ENCODE measurements around the gene ARCN1. TPM values are rescaled to one million over a fixed set of nuclear protein-coding genes. Genes with fewer than 3 reads are reported as not detected.

ARCN1 gene
- total and polyA plus RNA-seq, 8 donors, result 22.0 to 115 (median 60.1) TPM

DNA sequence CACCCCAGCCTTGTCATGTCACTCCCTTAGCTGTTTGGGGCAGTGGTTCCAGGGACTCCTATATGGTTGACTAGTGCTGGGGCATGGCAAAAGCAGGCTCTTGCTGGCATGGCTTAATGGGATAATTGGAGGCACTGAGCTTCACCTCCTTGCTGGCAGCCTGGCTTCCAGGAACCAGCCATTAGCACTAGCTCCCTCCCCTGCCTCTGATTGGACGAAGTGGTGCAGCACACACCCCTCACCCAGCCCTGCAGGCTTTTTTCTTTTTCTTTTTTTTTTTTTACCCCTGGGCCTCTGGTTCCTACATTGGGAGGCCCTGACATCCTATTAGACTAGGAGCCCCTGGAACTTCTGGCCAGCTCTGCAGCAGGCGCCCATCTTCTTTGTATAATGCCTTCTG is 53.8 kb downstream of the ARCN1 start:
- peak in 1 of 2 donors; percentile 47 for DNase-seq
- intact Hi-C loops (cut with DNase I; ENCODE audit: low total_unique reads), result no loop called here
- TF ChIP-seq POLR2AphosphoS5 (IDR thresholded peaks at IDR 0.05) (no peak), EP300 (IDR thresholded peaks at IDR 0.05) (no peak), POLR2A (IDR thresholded peaks at IDR 0.05) (no peak)
- TF ChIP-seq, protein P1, sequence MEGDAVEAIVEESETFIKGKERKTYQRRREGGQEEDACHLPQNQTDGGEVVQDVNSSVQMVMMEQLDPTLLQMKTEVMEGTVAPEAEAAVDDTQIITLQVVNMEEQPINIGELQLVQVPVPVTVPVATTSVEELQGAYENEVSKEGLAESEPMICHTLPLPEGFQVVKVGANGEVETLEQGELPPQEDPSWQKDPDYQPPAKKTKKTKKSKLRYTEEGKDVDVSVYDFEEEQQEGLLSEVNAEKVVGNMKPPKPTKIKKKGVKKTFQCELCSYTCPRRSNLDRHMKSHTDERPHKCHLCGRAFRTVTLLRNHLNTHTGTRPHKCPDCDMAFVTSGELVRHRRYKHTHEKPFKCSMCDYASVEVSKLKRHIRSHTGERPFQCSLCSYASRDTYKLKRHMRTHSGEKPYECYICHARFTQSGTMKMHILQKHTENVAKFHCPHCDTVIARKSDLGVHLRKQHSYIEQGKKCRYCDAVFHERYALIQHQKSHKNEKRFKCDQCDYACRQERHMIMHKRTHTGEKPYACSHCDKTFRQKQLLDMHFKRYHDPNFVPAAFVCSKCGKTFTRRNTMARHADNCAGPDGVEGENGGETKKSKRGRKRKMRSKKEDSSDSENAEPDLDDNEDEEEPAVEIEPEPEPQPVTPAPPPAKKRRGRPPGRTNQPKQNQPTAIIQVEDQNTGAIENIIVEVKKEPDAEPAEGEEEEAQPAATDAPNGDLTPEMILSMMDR (IDR thresholded peaks at IDR 0.05), result no peak
- peaks cover 0 to 4% (median 0%) of the 10 kb centered on the region in 3 donors for H3K27me3 ChIP-seq
- no peaks in the 10 kb centered on the region for H3K9me3 ChIP-seq
- peaks cover 42 to 64% (median 54%) of the 10 kb centered on the region in 4 donors for H3K36me3 ChIP-seq
- no peak overlapping the region for H3K4me3 ChIP-seq
- peaks cover 25 to 68% (median 49%) of the 10 kb centered on the region in 4 donors for H3K4me1 ChIP-seq
- WGBS, 5 donors, result 70 to 88% (median 73%) methylated on average over 2 of the region's 2 CpGs
- no peak overlapping the region for H3K27ac ChIP-seq

DNA sequence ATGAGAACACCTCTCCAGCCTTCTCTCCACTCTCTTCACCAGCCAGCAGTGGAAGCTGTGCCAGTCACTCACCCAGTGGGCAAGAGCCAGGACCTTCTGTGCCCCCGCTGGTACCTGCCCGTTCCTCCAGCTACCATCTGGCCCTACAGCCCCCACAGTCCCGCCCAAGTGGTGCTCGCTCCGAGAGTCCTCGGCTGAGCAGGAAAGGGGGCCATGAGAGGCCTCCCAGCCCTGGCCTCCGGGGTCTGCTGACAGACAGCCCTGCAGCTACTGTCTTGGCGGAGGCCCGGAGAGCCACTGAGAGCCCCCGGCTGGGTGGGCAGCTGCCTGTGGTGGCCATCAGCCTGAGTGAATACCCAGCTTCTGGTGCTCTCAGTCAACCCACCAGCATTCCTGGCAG is 55.4 kb downstream of the ARCN1 start:
- no peaks in the 10 kb centered on the region for H3K9me3 ChIP-seq
- no peak for DNase-seq
- H3K36me3 ChIP-seq, result peaks cover 56 to 80% (median 70%) of the 10 kb centered on the region in 4 donors
- no peak overlapping the region for H3K4me3 ChIP-seq
- H3K27ac ChIP-seq, result no peak overlapping the region
- WGBS, 5 donors, result 91 to 97% (median 94%) methylated on average over 10 of the region's 10 CpGs
- peaks cover 9 to 67% (median 38%) of the 10 kb centered on the region in 4 donors for H3K4me1 ChIP-seq
- TF ChIP-seq, protein P1 (IDR thresholded peaks at IDR 0.05), result no peak
- no peaks in the 10 kb centered on the region for H3K27me3 ChIP-seq
- intact Hi-C loops (cut with DNase I; ENCODE audit: low total_unique reads), result no loop called here

GRCh38 chr11:118628031-118628430 is 55.8 kb downstream of the ARCN1 start:
- no peaks in the 10 kb centered on the region for H3K27me3 ChIP-seq
- H3K27ac ChIP-seq, result no peak overlapping the region
- TF ChIP-seq POLR2AphosphoS5 (IDR thresholded peaks at IDR 0.05) (no peak), POLR2A (IDR thresholded peaks at IDR 0.05) (no peak), EP300 (IDR thresholded peaks at IDR 0.05) (no peak)
- TF ChIP-seq, protein P1 (IDR thresholded peaks at IDR 0.05), result no peak
- no peaks in the 10 kb centered on the region for H3K9me3 ChIP-seq
- no peak for DNase-seq
- peaks cover 56 to 81% (median 71%) of the 10 kb centered on the region in 4 donors for H3K36me3 ChIP-seq
- 93 to 96% (median 95%) methylated on average over 15 to 20 of the region's 20 CpGs for WGBS, 5 donors
- no peak overlapping the region for H3K4me3 ChIP-seq
- peaks cover 4 to 62% (median 34%) of the 10 kb centered on the region in 4 donors for H3K4me1 ChIP-seq
- intact Hi-C loops (cut with DNase I; ENCODE audit: low total_unique reads), result no loop called here

- peaks cover 56 to 81% (median 73%) of the 10 kb centered on the region in 4 donors for H3K36me3 ChIP-seq
- H3K4me3 ChIP-seq, result no peak overlapping the region
- intact Hi-C loops (cut with DNase I; ENCODE audit: low total_unique reads), result no loop called here
- no peaks in the 10 kb centered on the region for H3K27me3 ChIP-seq
- H3K27ac ChIP-seq, result no peak overlapping the region
- TF ChIP-seq POLR2AphosphoS5 (IDR thresholded peaks at IDR 0.05) (no peak), POLR2A (IDR thresholded peaks at IDR 0.05) (no peak), EP300 (IDR thresholded peaks at IDR 0.05) (no peak)
- TF ChIP-seq, protein P1 (IDR thresholded peaks at IDR 0.05), result no peak
- H3K9me3 ChIP-seq, result no peaks in the 10 kb centered on the region
- WGBS, 5 donors, result 67 to 93% (median 85%) methylated on average over 11 to 13 of the region's 13 CpGs
- peaks cover 2 to 62% (median 34%) of the 10 kb centered on the region in 4 donors for H3K4me1 ChIP-seq
- DNase-seq, result no peak
These were observed 56.2 kb downstream of the ARCN1 start for GRCh38 chr11:118628432-118628831.
